ENCODE data around the gene MALT1.

MALT1 gene

GRCh38 chr18:58671111-58671631 is at the start of gene MALT1:
MALT1 (plus strand) TSS chr18:58671465; CDS start chr18:58671644, 179 bp downstream.
- no peak for TF ChIP-seq CTCF (IDR thresholded peaks at IDR 0.05; ENCODE audit: control extremely low read depth, extremely low read depth, low read depth, missing control alignments)
- ChIA-PET POLR2A (interaction anchor here (0.7 to 1.3 kb wide), 8 partner anchors 12 to 145 kb away, joined by 3 to 6 read pairs (median 4); no protein-coding TSS in a partner anchor), CTCF (interaction anchor here (1.1 to 5.6 kb wide), 17 partner anchors 10 to 171 kb away, joined by 3 to 36 read pairs (median 5); no protein-coding TSS in a partner anchor)
- DNase-seq (ENCODE audit: extremely low spot score): peak; percentile 95

- ChIA-PET CTCF (interaction anchor here (1.5 kb wide), 1 partner anchor 94 kb away, joined by 4 read pairs; no protein-coding TSS in a partner anchor), POLR2A (interaction anchor here (1.1 kb wide), 1 partner anchor 88 kb away, joined by 4 read pairs; no protein-coding TSS in a partner anchor)
- TF ChIP-seq CTCF (IDR thresholded peaks at IDR 0.05; ENCODE audit: control extremely low read depth, extremely low read depth, low read depth, missing control alignments): no peak
- DNase-seq (ENCODE audit: extremely low spot score): no peak
Measured at GRCh38 chr18:58624011-58624410, 47.3 kb upstream of the MALT1 start.

GRCh38 chr18:58625839-58626238 is 45.4 kb upstream of the MALT1 start:
- no peak for DNase-seq (ENCODE audit: extremely low spot score)
- no peak for TF ChIP-seq CTCF (IDR thresholded peaks at IDR 0.05; ENCODE audit: control extremely low read depth, extremely low read depth, low read depth, missing control alignments)
- POLR2A ChIA-PET: no interaction called here
- CTCF ChIA-PET: interaction anchor here (0.9 to 1.3 kb wide), 2 partner anchors 9 to 30 kb away, joined by 3 read pairs; no protein-coding TSS in a partner anchor

- POLR2A ChIA-PET: no interaction called here
- CTCF ChIA-PET: interaction anchor here (1.6 kb wide), 1 partner anchor 18 kb away, joined by 3 read pairs; no protein-coding TSS in a partner anchor
- TF ChIP-seq CTCF (IDR thresholded peaks at IDR 0.05; ENCODE audit: control extremely low read depth, extremely low read depth, low read depth, missing control alignments): no peak
- no peak for DNase-seq (ENCODE audit: extremely low spot score)
Measured at GRCh38 chr18:58630071-58630470, 41.2 kb upstream of the MALT1 start.

- POLR2A ChIA-PET: no interaction called here
- TF ChIP-seq CTCF (IDR thresholded peaks at IDR 0.05; ENCODE audit: control extremely low read depth, extremely low read depth, low read depth, missing control alignments): no peak
- CTCF ChIA-PET: interaction anchor here (1.6 kb wide), 1 partner anchor 16 kb away, joined by 3 read pairs; no protein-coding TSS in a partner anchor
- no peak for DNase-seq (ENCODE audit: extremely low spot score)
Measured at GRCh38 chr18:58631301-58631700, 40.0 kb upstream of the MALT1 start.

- no peak for DNase-seq (ENCODE audit: extremely low spot score)
- TF ChIP-seq CTCF (IDR thresholded peaks at IDR 0.05; ENCODE audit: control extremely low read depth, extremely low read depth, low read depth, missing control alignments): no peak
- ChIA-PET CTCF (no interaction called here), POLR2A (no interaction called here)
Measured at GRCh38 chr18:58632552-58632951, 38.7 kb upstream of the MALT1 start.
